Measurements from ENCODE around the gene SV2C.

- no peak for TF ChIP-seq CTCF (conservative IDR thresholded peaks at IDR 0.05)
- TF ChIP-seq ZFX (IDR thresholded peaks at IDR 0.05) = no peak
These were observed 54.8 kb downstream of the SV2C start for GRCh38 chr5:76137887-76138542.
